Progenitor cell of endocrine pancreas (in vitro differentiated cells): ENCODE measurements around the gene ARL6. TPM values are rescaled to one million over a fixed set of nuclear protein-coding genes. Genes with fewer than 3 reads are reported as not detected.

ENCODE experiments used
- DNase-seq: peaks from one replicate; pipeline ENCODE4 v3.0.0; 2021; ENCODE audit warnings: low spot score; ENCODE audit not compliant: unreplicated experiment
- H3K27ac Mint-ChIP-seq: 2 replicates; pipeline ENCODE4 v1.8.0; 2021; ENCODE audit warnings: mild to moderate bottlenecking, moderate library complexity, mixed read lengths
- H3K27me3 Mint-ChIP-seq: 2 replicates; pipeline ENCODE4 v1.8.0; 2021; ENCODE audit warnings: mixed read lengths
- H3K36me3 Mint-ChIP-seq: 2 replicates; pipeline ENCODE4 v1.8.0; 2022; ENCODE audit warnings: mixed read lengths; ENCODE audit not compliant: insufficient read depth
- H3K4me1 Mint-ChIP-seq: 2 replicates; pipeline ENCODE4 v1.8.0; 2021; ENCODE audit warnings: low read depth, mixed read lengths
- H3K4me3 Mint-ChIP-seq: 2 replicates; pipeline ENCODE4 v1.8.0; 2021; ENCODE audit warnings: low read depth, mild to moderate bottlenecking, moderate library complexity, mixed read lengths
- H3K9me3 Mint-ChIP-seq: 2 replicates; pipeline ENCODE4 v1.8.0; 2021; ENCODE audit warnings: low read depth, mixed read lengths
- total RNA-seq: library from RNA; stranded (reverse); gene quantifications from 2 replicates; pipeline ENCODE4 v1.2.1, GENCODE V29; 2021
- TF ChIP-seq, protein P1 (sequence below): fragments of 200-600 bp; sonication (generic); IDR thresholded peaks from one replicate; pipeline ENCODE4 v1.5.0; 2021; ENCODE audit warnings: antibody characterized with exemption, mild to moderate bottlenecking; ENCODE audit not compliant: unreplicated experiment

ARL6 gene
- total RNA-seq, 1 donor from 2014 or later = 11.4 TPM

DNA sequence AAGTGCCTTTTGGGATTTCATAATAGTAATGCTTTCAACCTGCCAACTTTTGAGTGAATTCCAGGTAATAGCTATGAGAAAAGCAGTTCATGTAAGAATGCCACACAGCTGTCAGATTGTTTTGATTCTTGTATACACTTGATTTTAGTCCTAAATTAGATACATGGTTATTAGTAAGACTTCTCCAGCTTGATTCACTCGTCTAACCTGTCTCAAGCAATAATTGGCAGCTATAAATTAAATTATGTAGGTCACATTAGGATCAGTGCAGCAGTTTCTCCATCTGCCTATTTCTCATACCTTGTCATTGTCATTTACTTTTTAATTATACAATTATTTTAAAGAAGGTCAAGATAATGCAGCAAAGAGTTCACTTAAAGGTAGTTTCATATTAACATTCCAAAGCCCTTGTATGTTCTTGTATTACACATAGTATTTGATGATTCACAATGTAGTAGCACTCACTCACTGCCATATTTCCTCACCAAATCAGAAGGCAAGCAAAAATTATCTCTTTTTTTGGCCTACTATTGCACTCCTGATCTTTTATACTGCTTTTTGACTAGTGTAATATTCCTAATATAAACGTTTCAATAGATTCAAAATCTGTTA lies 46.3 kb downstream of the ARL6 start:
- no peaks in the 10 kb centered on the region for H3K27me3 Mint-ChIP-seq

DNA sequence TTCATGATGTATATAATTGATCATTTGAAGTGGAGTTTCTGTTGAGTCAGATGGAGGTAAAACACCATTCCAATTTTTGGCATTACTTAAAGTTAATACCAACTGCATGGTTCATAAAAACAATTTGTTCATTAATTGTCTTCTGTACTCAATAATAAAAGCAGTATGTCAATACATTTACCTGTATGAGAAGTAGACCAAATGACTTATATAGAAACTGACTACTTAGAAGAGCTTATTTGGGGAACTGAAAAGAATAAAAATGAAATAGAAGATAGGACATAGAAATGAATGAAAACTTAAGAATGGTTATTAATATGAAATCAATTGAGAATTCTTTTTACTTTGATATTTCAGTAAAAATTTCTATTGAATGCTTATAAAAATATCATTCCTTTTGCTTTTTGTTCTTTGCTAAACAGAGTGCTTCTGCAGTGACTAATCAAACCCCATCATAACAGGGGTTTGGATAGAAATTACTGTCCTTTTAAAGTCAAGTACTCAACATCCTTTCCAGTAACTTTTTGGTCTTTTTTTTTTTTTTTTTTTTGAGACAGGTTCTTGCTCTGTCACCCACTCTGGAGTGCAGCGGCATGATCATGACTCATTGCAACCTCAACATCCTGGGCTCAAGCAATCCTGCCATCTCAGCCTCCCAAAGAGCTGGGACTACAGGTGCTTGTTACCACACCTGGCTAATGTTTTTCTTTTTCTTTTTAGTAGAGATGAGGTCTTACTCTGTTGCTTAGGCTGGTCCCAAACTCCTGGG lies 50.8 kb downstream of the ARL6 start:
- H3K4me1 Mint-ChIP-seq = no peaks in the 10 kb centered on the region
- TF ChIP-seq, protein P1, sequence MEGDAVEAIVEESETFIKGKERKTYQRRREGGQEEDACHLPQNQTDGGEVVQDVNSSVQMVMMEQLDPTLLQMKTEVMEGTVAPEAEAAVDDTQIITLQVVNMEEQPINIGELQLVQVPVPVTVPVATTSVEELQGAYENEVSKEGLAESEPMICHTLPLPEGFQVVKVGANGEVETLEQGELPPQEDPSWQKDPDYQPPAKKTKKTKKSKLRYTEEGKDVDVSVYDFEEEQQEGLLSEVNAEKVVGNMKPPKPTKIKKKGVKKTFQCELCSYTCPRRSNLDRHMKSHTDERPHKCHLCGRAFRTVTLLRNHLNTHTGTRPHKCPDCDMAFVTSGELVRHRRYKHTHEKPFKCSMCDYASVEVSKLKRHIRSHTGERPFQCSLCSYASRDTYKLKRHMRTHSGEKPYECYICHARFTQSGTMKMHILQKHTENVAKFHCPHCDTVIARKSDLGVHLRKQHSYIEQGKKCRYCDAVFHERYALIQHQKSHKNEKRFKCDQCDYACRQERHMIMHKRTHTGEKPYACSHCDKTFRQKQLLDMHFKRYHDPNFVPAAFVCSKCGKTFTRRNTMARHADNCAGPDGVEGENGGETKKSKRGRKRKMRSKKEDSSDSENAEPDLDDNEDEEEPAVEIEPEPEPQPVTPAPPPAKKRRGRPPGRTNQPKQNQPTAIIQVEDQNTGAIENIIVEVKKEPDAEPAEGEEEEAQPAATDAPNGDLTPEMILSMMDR = no peak
- no peaks in the 10 kb centered on the region for H3K36me3 Mint-ChIP-seq
- no peak overlapping the region for H3K27ac Mint-ChIP-seq
- H3K4me3 Mint-ChIP-seq = no peak overlapping the region
- no peak for DNase-seq
- no peaks in the 10 kb centered on the region for H3K9me3 Mint-ChIP-seq
- H3K27me3 Mint-ChIP-seq = peaks cover 13% of the 10 kb centered on the region

More for the DNA sequence above, 46.3 kb downstream of the ARL6 start:
- TF ChIP-seq, protein P1 = no peak
- Mint-ChIP-seq H3K4me3 (no peak overlapping the region), H3K9me3 (no peaks in the 10 kb centered on the region), H3K36me3 (no peaks in the 10 kb centered on the region), H3K27ac (no peak overlapping the region), H3K4me1 (no peaks in the 10 kb centered on the region)
- no peak for DNase-seq

DNA sequence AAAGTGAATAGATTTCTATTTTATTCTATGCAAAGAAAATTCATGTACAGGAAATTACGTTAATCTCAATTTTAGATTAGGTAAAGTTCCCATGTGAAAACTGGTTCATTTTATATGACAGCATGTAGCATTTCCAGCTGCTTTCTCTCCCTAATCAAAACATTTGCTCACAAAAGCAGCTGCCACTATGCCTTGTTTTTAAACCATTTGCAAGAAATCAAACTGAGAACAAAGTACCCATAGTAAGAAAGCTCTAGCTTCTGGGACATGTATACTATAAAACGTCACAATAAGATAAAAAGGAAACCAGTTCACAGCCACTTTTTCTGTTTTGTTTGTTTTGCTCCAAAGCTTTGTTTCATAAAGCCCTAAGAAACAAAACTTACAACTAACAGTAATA lies 52.3 kb downstream of the ARL6 start:
- DNase-seq = no peak
- H3K27ac Mint-ChIP-seq = no peak overlapping the region
- TF ChIP-seq, protein P1 = no peak

DNA sequence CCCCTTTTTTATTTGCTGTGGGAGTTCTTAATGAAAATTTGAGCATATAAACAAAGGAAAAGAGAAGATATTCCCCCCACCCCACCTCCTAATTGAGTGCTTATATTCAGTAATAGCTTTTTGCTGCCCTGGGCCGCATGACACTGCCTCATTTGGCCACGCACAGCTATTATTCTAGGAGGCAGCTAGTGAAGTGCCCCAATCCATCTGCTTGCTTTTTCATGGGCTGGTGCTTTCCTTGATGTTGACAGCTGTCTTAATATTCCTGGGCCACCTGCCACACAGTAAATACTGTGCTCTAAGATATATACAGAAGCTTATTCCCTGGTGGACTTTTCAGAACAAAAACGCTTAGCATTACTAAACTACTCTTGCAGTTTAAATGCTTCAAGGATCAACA lies 53.4 kb downstream of the ARL6 start:
- DNase-seq = no peak
- Mint-ChIP-seq H3K4me1 (peaks cover 6% of the 10 kb centered on the region), H3K9me3 (no peaks in the 10 kb centered on the region), H3K27me3 (peaks cover 31% of the 10 kb centered on the region), H3K4me3 (no peak overlapping the region), H3K27ac (no peak overlapping the region), H3K36me3 (no peaks in the 10 kb centered on the region)
- TF ChIP-seq, protein P1 = no peak

More for the DNA sequence above, 52.3 kb downstream of the ARL6 start:
- Mint-ChIP-seq H3K36me3 (no peaks in the 10 kb centered on the region), H3K9me3 (no peaks in the 10 kb centered on the region), H3K4me1 (peaks cover 3% of the 10 kb centered on the region), H3K27me3 (peaks cover 24% of the 10 kb centered on the region), H3K4me3 (no peak overlapping the region)

DNA sequence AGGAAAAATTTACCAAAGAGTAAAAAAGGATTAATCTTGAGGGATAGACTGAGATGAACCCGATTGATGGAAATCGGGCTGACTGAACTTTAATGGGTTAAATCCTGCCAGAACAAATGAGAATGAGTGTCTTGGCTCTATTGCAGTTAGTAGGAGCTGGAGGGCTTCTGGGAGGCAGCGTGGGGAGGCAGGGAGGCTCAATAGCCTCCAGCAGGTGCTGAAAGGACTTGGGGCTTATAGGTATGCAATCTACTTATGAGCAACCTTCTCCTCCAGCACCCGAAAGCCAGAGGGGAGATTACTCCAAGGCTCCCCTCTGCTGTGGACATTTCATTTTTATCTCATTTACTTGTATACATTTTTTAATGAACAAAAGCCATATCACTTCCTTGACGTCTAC lies 56.2 kb downstream of the ARL6 start:
- TF ChIP-seq, protein P1 = no peak
- Mint-ChIP-seq H3K9me3 (no peaks in the 10 kb centered on the region), H3K4me3 (peak overlapping the region; percentile 99), H3K27me3 (peaks cover 58% of the 10 kb centered on the region), H3K36me3 (no peaks in the 10 kb centered on the region), H3K4me1 (peaks cover 6% of the 10 kb centered on the region), H3K27ac (no peak overlapping the region)
- DNase-seq = no peak
